ENCODE results near the gene TMEM151B.

Gene TMEM151B

DNA sequence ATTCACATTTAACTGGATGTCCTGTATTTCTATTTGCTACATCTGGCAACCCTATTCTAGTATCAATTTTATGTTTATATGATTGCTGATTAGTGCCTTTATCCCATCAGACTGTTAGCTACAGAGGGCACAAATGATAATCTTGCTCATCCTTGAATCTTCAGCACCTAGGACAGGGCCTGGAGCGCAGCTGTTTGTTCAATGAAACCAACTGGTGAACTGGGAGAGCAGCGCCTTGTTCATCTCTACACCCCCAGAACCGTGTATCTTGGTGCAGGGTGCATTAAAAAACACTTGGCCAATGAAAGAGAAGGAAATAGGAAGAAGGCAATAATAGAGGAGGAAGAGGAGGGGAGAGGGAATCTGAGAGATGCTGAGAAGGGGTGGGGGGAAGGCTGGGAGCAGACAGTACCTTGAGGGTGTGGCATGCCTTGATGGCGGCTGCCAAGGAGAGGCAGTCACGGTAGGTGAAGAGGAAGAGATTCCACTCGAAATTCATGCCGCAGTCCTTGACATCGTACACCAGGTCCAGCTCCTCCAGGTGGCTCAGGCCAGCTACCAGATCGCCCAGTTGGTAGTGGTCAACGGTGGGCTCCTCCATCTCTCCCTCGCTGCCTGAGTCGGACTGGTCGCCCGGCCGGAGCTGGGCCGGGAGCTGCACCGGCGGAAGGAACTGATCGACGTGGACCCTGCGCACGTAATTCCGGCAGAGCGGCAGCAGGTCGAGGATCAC, 15.5 kb downstream of the TMEM151B start:
- DNase-seq, result no peak

DNA sequence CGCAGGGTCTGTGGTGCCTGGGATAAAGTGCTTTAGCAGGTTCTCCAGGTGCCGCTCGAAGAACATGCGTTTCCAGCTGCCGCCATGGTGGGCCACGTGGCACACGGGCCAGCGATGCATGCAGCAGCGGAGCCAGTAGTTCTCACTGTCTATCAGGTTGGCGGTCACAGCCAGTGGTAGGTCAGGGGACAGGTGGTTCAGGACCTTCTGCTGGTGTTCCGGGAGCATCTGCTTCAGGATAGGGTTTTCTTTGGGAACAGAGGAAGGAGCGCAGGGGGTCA, 16.0 kb downstream of the TMEM151B start:
- no peak for DNase-seq

DNA sequence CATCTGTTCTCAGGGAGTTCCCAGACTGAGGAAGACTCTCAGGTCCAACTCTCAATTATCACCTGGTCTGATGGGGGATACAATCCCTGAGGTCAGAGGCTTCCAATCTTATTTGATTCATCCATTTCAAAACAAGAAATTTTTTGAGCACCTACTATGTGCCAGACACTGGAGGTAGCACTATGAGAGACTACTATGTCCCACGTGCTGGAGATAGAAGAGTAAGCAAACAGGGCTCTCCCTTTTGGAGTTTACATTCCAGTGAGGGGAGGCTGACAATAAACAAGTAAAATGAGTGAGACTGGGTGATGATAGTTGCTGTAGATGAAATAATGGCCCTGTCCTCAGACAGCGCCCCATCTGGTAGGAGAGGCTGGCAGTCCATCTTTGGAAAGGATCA, 16.5 kb downstream of the TMEM151B start:
- no peak for DNase-seq

DNA sequence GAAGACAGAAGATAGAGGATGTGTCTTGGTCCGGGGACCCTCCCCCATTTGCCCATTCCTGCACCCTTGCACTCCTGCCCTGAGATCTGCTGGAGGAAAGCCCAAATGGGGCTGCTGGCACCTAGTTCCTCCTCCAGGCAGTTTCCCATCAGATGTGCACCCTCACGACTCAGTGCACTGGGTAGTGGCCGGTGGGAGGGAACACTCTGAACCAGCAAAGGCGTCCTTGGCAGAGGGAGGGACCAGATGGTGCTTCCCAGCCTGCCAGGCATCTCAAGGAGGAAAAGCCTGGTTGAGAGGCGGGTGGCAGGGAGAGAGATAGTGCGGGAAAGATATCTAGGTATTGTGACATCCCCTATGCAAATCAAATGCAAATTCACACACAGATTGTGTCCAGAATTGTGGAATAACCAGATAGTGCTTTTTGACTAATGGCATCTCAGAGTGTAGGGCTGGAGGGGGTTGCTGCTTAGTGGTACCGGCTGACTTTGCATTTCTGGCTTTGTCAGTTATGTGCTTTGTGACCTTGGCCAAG, 19.5 kb downstream of the TMEM151B start:
- no peak for DNase-seq

DNA sequence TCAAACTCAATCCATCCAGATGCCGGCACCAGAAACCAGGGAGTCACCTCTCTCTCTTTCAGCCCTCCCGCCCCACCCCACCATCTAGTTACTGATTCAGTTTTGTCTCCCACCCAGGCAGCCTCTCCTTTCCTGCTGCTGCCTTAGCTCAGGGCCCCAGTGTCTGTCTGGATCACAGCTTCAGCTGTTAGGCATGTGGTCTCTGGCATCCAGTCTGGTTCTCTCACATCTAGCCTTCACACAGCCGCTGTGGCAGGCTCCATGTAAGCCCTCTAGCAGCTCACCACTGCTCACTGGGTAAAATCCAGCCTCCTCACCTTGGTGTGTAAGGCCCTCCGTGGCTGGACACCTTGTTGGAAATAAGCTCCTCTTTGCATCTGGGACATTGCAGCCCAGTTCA, 21.6 kb downstream of the TMEM151B start:
- DNase-seq, result no peak

DNA sequence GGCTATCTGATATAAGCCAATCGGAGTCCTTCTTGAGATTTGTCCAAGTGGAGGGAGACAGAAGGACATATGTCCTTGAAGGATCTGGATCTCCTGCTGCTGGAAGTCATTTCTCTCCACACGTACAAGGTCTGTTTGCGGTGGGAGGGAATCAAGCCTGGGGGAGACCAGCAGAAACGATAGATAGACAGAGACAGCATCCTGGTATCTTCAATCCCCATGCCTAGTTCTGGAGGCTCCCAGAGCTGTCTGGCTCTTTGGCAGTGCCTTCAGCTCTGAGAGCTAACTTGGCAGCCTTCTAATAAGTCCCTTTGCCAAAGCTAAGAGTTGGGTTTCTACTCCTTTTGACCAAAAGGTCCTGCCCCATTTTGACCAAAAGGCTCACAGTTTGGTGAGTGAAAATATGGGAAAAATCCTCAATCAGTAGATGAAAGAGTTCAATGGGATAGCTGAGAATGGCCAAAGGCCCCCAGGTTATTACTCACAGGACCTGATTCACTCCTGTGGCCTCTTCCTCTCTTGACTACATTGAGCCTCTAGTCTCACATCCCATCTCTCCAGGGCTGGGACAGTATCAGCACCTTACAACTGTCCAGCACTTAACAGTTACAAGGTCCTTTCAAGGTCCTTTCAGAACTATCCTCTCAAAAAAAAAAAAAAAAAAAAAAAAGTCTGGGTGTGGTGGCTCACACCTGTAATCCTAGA, 22.6 kb downstream of the TMEM151B start:
- no peak for DNase-seq

DNA sequence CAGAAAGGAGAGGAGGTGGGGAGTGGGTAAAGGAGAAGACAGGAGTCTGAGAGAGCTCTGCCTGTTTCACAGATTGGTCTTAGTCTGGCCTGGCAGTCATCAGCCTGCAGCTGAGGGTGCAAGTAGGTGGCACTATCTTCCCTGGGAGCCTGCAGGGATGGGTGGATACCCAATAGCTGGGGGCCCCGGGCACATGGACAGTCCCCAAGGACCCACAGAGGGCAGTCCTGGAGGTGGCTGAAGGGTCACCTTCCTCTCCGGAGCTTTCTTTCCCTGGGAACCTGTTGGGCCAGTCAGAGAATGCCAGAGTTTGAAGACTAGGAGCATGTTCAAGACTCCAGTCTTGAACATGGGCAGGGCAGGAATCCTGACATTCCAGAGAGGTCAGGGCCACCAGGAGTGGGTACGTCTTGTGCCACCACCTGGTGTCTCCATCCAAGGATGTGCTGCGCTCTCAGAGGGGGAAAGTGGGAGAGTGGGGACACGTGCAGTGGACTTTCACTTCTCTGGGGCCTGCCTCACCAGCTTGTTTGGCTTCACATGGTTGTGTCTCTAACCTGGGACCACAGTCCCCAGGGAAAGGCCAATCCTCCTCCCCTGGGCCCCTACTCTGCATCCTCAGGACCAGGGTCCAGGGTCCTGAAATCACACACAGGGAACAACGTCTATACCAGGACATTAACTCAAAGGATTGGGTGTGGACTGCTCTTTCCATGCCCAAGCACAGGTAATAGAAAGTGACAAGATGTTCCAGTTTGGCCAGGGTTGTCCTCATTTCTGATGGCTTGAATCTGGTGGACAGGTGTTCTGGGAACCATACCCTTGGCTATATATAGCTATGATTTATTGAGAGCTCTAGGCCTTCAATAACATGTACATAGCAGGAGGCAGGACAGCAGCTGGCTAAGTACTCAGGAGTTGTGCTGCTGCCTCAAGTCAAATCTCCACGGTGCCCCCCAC, 24.9 kb downstream of the TMEM151B start:
- no peak for DNase-seq

DNA sequence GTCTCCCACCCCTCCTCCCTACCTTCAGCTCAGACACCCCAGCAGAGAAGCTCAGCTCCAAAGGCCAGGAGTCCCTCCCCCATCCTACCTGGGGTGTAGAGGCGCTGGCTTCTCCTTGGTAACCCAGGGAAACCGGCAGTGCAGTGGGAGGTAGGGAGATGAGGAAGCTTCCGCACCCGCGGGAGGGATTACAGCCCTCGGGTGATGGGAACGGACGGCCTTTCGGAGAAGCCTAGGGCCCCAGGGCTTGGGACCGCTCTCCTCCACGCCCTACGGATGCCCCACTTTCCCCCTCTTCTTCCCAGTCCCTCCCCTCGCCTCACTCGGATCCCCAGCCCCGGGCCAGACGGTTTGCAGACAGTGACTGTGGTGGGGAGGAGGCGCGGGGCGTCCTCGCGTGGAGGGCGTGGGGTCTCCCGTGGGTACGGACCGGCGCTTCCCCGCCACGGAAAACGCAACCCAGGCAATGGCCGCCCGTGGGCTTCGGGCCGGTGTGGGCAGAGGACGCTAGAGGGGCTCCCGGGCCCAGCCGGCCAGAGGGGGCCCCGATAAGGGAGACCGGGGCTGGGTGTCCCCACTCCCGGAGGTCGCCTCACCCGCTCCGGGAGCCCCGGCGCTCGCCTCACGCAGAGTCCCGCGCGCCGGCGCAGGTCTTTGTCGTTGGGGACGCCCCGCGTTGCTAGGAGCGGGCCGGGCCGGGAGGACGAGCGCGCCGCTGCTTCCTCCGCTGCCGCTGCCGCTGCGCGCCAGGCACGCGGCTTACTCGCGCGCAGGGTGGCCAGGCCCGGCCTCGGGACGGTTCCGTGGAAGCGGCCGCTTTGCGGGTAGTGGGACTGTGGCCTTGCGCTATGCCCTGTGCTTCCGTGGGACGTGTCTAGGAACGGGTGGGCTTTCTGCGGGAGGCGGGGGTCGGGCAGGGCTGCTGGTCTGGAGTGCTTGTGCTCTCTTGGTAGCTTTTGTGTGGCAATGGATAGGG, 27.1 kb downstream of the TMEM151B start:
- peak; percentile 19 for DNase-seq

DNA sequence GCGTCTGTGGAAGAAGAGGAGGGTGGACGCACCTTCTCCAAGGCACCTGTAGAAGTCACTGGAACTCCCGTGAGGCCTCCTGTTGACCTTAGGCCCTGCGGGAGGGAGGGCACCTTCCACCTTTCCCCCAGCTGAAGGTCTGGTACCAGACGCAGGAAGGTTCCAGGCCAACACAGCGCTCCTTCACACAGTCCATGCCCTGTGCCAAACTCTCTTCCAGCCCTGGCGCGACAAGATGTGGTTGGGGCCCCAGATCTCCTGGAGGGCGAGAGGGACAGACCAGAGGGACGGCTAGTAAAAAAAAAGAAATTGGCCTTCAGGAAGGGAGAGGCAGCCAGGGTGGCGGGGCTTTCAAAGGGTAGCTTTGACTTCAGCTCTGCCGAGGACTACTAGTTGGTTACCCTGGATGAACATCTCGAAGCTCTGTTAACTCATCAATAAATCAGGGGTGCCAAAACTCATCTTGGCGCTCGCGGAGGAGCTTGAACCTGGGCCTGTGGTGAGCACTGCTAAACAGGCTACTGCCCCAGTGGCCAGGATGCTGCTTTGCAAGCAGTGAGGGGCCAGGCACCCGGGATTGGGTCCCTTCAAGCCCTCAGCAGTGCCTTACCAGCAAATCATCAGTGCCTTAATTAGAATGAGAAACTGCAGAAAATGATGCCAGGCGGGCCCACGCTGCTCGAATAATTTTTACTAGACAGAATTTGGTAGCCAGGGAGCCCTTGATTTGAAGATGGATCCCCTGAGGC, 28.0 kb downstream of the TMEM151B start:
- DNase-seq, result no peak

DNA sequence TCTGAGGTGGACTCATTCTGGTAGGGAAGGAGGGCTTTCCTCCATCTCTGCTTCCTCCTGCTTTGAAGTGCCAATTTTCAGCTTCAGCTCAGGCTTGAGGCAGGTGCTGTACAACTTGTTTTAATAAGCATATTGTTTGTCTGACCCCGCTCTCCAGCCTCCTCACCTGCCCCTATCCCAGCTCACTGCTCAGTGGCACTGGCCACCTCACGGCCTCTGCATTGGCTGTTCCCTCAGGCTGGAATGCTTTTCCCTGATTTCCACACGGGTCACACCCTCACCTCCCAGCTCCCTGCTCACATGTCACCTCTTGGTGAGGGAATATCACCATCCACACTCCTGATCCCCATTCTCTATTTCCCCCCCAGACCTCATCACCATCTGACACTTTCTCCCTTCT, 28.6 kb downstream of the TMEM151B start:
- DNase-seq, result no peak

DNA sequence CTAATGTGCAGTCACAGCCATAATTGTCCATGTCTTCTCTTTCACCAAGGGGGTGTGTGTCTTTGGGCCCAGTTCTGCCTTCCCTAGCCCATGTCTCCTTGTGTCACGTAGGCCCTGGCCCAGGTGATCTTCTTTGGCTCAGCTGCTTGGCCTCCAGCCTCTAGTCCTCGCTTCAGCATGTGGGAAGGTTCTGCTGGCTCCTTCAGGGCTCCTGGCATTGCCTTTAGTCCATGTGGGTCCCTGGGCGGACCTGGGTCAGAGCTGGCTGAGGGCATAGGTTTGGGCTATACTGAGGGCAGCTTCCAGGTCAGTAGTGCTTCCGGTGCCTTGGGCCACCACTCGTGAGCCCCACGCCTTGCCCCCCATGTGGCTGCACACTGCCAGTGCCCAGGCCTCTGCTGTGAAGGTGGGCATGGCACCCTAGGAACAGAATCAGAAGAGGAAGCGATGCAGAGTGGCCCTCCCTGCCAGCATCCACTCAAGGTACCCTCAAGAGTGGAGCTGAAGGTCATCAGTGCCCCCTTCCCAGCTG, 30.1 kb downstream of the TMEM151B start:
- DNase-seq, result no peak

DNA sequence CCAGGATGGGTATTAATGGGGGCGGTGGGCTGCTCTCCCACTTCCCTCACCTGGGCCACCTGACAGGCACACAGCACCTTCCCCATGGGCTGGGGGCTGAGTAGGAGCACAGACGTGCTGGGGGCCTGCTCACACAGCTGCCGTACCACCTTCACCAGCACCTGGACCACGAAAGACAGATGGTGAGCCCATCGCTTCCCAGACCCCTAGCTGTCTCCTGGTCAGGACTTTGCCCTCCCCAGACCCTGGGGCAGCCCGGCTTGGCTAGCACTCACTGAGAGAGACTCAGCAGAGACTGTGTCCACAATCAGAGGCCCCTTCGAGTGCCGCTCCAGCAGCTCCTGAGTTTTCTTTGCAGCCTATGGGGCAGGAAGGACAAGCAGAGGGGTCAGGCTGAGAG, 30.9 kb downstream of the TMEM151B start:
- DNase-seq, result no peak

DNA sequence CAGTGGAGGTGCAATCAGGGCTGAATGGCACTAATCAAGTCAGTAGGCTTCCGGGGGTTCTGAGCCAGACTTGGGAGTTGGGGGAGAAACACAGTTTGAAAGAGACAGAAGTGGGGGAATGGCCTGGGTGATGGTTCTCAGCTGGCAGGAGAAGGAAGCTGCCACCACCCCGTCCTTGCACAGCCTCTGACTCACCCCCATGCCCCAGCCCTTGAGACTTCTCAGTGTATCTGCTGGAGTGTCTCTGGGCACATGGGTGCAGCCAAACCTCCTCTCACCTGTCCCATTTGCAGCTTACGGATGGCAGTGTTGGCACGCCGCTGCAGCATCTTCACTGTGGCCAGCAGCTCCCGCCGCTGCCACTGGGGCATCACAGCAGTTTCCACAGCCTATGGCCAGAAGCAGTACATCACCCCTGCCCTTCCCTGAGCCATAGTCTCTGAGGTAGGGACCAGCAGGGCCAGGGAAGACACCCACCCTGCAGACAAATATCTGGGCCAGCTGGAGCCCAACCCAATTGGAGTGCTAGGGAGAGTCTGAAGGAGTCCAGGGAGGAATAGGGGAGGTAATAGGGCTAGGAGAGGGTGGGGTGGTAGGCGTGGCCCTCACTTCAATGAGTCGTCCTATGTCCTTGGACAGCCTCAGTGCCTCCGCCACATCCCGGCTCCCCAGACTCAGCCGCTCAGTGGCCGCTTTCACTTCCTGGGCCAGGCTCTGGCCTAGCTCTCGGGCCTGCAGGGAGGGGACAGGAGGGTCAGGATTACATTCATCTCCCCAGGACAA, 31.7 kb downstream of the TMEM151B start:
- DNase-seq, result no peak

DNA sequence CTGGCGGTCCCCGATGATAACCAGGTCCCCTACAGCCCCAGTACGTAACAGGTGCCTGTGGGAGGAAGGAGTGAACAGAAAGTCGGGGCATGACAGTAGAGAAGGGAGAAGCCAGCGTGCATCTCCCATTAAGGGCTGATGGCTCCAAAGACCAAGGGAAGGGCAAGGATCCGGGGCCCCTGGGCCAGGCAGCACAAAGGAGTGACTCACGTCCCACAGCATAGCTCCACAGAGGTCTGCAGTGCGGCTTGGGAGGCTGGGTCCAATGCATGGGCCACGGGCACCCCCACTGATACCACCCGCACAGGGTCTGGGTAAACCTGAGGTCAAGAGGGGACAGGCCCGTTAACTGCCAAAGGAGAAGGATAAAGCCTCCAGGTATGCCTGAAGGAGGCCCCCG, 32.6 kb downstream of the TMEM151B start:
- no peak for DNase-seq

DNA sequence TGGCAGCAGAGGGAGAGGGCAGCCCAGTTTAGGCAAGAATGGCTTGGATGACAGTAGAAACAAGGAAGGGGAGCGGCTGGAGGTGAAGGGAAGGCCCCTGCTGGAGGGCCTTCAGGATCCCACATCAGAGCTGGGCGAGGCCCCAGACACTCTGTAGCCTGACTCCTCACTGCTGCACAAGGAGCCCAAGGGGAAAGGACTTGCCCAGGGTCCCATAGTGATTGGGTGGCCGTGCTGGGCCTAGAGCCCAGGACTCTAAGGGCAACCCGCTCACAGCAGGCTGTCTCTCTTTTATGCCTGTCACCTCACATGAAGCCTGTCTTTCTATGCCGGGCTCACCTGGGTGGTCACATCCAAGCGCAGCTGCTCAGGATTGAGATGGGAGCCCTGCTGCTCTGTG, 33.6 kb downstream of the TMEM151B start:
- no peak for DNase-seq

DNA sequence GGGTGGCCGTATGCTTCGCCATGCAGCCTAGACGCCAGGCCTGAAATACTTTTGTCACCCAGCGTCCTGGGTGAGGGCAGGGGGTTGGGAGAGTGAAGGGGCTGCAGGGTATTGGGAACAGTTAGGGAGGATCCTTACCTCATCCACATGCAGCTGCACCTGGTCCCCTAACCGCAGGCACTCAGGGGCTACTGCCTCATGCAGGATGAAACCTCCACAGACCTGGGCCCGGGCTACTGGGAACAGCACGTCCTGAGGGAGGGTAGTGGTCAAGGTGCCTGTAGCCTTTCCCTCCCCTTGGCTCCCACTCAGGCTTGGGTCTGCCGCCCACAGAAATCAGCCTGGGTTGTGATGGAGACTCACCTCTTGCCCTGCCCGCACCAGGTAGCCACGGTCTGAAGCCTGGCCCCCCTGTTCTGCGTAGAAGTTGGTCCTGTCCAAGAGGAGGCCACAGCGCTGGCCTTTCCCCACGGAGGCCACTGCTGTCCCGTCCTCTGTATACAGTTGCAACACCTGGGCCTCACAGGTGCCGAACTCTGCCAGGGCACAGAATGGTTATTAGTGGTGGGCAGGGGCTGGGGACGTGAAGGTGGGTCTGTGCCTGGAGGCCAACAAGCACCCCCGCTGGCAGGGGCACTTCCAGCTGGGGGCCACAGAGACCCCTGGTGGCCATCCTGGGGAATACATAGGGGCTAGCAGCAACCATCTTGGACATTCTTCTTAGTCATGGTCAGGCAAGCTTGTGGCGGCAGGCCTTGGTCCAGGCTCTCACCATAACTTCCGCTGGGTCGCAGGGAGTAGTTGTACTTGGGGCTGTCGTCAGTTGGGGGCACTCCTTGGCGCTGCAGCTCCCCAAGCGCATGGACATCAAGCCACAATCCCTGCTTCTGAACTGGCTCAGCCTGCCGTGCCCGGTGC, 34.3 kb downstream of the TMEM151B start:
- peak; percentile 44 for DNase-seq

DNA sequence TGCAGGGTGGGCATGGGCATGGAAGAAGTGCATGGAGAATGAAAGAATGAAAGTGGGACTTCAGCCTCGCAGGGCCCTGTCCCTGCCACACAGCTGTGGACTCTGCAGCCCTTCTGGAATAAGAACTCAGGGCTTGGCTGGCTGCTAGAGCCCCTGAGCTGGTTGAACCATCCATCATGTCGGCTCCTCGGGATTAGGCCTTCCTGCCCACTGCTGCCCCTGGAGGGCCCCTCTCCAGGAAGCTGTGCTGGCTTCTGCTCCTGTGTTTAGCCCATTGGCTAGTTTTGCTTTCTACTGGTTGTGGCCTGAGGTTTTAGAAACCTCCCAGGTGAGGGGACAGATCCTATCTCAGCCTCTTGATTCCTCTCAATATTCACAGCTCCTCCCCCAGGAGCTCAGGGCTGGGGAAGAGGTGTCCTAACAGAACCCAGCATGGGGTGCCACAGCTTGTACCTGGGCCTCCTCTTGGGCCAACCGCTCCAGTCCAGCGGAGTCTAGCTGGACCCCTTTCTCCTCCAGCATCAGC, 35.0 kb downstream of the TMEM151B start:
- DNase-seq, result no peak

DNA sequence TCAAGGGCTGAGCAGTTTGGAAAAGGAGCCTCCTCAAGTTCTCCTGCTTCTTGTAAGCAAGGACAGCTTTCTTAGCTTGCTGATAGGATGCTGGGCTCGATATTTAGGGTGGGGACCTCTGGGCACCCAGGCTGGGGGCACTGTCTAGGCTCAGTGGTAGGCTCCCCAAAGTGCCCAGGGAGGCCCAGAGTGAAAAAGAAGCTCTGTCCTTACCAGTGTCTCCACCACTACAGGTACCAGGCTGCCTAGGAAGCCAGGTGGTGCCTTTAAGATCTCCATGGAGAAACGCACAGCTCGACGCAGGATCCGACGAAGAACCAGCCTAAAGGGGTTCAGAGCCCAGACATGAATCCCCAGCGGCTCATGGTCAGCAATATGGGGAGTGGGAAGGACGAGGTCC, 36.5 kb downstream of the TMEM151B start:
- no peak for DNase-seq

DNA sequence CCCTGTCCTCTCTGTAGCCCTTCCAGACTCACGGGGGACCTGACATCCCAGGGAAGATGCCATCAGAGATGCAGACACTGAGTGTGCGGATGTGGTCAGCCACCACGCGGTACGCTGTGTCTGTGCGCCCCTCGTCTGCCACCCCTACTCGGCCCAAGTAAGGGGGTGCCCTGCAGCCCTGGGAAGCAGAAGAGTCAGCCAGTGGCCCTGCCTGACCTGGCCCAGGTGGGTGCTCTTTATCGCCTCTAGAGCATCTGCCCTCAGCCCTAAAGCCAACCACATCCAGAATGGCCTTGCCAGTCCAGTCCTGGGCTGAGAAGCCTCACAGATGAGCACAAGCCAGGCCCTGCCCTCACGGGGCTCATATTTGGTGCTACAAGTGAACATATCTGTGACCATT, 37.0 kb downstream of the TMEM151B start:
- DNase-seq, result no peak

Measured in CD4-positive, alpha-beta T cell treated with Interleukin-17A for 1 hour (primary cell).